MM.1S (cell line): ENCODE data around the gene IL17C.

ENCODE experiments used
- DNase-seq: peaks from one replicate; pipeline ENCODE4 v3.0.0-alpha.2; 2015
- H2AFZ ChIP-seq: fragments of 300-600 bp; sonication (generic); 2 replicates; pipeline ENCODE4 v1.6.0; 2016; ENCODE audit warnings: antibody characterized with exemption, low read length
- H3F3A ChIP-seq: fragments of 300-600 bp; sonication (generic); 2 replicates; pipeline ENCODE4 v1.6.1; 2016; ENCODE audit warnings: mild to moderate bottlenecking, antibody characterized with exemption, low read length, moderate library complexity, mixed read lengths; ENCODE audit not compliant: insufficient read depth
- H3K27ac ChIP-seq: fragments of 300-600 bp; sonication (generic); 2 replicates; pipeline ENCODE4 v1.5.1; 2016; ENCODE audit warnings: mild to moderate bottlenecking, low read length
- H3K27me3 ChIP-seq: fragments of 300-600 bp; sonication (generic); replicated peaks from 2 replicates; pipeline ENCODE4 v1.6.0; 2016; ENCODE audit warnings: low read length; ENCODE audit not compliant: insufficient read depth
- H3K36me3 ChIP-seq: fragments of 300-600 bp; sonication (generic); replicated peaks from 2 replicates; pipeline ENCODE4 v1.6.1; 2016; ENCODE audit warnings: mild to moderate bottlenecking, low read length, mixed read lengths; ENCODE audit not compliant: insufficient read depth
- H3K4me1 ChIP-seq: fragments of 300-600 bp; sonication (generic); 2 replicates; pipeline ENCODE4 v1.6.1; 2016; ENCODE audit warnings: low read length, mixed read lengths
- H3K4me2 ChIP-seq: fragments of 300-600 bp; sonication (generic); 2 replicates; pipeline ENCODE4 v1.6.0; 2016; ENCODE audit warnings: low read depth, low read length
- H3K4me3 ChIP-seq: fragments of 300-600 bp; sonication (generic); 2 replicates; pipeline ENCODE4 v1.5.1; 2016; ENCODE audit warnings: low read length, mixed read lengths
- H3K79me2 ChIP-seq: fragments of 300-600 bp; sonication (generic); 2 replicates; pipeline ENCODE4 v1.6.1; 2016; ENCODE audit warnings: mixed run types, low read length, mixed read lengths
- H3K9ac ChIP-seq: fragments of 300-600 bp; sonication (generic); 2 replicates; pipeline ENCODE4 v1.6.1; 2016; ENCODE audit warnings: low read length, mixed read lengths
- H3K9me2 ChIP-seq: fragments of 300-600 bp; sonication (generic); replicated peaks from 2 replicates; pipeline ENCODE4 v1.6.1; 2016; ENCODE audit warnings: mild to moderate bottlenecking, low read length, mixed read lengths; ENCODE audit not compliant: insufficient read depth
- H3K9me3 ChIP-seq: fragments of 300-600 bp; sonication (generic); replicated peaks from 2 replicates; pipeline ENCODE4 v1.6.1; 2016; ENCODE audit warnings: mild to moderate bottlenecking, low read length, mixed read lengths; ENCODE audit not compliant: insufficient read depth
- H4K20me1 ChIP-seq: fragments of 300-600 bp; sonication (generic); 2 replicates; pipeline ENCODE4 v1.6.1; 2016; ENCODE audit warnings: mild to moderate bottlenecking, low read length, moderate library complexity, mixed read lengths; ENCODE audit not compliant: insufficient read depth
- EZH2 ChIP-seq: fragments of 300-600 bp; sonication (generic); optimal IDR thresholded peaks from 2 replicates; pipeline ENCODE3; 2017; ENCODE audit warnings: low read depth, mild to moderate bottlenecking, antibody characterized with exemption, low read length, mixed read lengths
- EZH2phosphoT487 ChIP-seq: fragments of 300-600 bp; sonication (generic); IDR thresholded peaks from 2 replicates; pipeline ENCODE4 v1.6.1; 2018; ENCODE audit warnings: antibody characterized with exemption, low read length
- TF ChIP-seq, protein P1 (sequence below): fragments of 300-600 bp; sonication (generic); IDR thresholded peaks from 2 replicates; pipeline ENCODE4 v1.5.1; 2016; ENCODE audit warnings: antibody characterized with exemption, low read length, mixed read lengths

IL17C gene

DNA sequence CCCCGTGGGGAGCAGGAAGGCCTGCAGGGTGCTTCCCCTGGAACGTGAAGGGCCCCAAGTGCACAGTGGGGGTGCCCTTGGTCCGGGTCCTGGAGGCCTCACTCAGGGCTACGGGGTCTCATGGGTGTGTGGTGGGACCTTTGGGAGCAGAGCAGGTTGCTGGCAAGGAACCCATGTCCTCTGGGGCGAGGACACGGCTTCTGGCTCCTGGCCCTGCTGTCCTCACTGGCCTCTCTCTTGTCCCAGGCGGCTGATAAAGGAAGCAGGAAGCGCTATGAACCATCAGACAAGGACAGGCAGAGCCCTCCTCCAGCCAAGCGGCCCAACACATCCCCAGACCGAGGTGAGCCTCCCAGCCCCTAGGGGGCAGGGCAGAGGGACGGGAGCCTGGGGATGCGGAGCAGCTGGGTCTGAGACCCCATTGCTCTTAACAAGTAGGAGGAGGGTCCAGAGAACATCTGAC lies 9.8 kb upstream of the IL17C start:
- H3K36me3 ChIP-seq: no peaks in the 10 kb centered on the region
- no peak overlapping the region for H2AFZ ChIP-seq
- H3F3A ChIP-seq: peaks cover 5% of the 10 kb centered on the region; the same call in 1 of the 2 replicates
- no peak overlapping the region for H3K27ac ChIP-seq
- no peaks in the 10 kb centered on the region for H4K20me1 ChIP-seq
- no peaks in the 10 kb centered on the region for H3K79me2 ChIP-seq
- H3K4me1 ChIP-seq: 0 out of 2 replicates have a peak, but pooled peaks cover 3% of the 10 kb centered on the region
- no peak overlapping the region for H3K4me3 ChIP-seq
- no peaks in the 10 kb centered on the region for H3K9me2 ChIP-seq
- no peak for DNase-seq
- H3K9me3 ChIP-seq: no peaks in the 10 kb centered on the region
- H3K4me2 ChIP-seq: no peak overlapping the region
- no peaks in the 10 kb centered on the region for H3K27me3 ChIP-seq
- TF ChIP-seq EZH2phosphoT487 (no peak), EZH2 (no peak)
- TF ChIP-seq, protein P1, sequence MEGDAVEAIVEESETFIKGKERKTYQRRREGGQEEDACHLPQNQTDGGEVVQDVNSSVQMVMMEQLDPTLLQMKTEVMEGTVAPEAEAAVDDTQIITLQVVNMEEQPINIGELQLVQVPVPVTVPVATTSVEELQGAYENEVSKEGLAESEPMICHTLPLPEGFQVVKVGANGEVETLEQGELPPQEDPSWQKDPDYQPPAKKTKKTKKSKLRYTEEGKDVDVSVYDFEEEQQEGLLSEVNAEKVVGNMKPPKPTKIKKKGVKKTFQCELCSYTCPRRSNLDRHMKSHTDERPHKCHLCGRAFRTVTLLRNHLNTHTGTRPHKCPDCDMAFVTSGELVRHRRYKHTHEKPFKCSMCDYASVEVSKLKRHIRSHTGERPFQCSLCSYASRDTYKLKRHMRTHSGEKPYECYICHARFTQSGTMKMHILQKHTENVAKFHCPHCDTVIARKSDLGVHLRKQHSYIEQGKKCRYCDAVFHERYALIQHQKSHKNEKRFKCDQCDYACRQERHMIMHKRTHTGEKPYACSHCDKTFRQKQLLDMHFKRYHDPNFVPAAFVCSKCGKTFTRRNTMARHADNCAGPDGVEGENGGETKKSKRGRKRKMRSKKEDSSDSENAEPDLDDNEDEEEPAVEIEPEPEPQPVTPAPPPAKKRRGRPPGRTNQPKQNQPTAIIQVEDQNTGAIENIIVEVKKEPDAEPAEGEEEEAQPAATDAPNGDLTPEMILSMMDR: peak; percentile 9; the same call in 1 of the 2 replicates
- H3K9ac ChIP-seq: no peak overlapping the region

DNA sequence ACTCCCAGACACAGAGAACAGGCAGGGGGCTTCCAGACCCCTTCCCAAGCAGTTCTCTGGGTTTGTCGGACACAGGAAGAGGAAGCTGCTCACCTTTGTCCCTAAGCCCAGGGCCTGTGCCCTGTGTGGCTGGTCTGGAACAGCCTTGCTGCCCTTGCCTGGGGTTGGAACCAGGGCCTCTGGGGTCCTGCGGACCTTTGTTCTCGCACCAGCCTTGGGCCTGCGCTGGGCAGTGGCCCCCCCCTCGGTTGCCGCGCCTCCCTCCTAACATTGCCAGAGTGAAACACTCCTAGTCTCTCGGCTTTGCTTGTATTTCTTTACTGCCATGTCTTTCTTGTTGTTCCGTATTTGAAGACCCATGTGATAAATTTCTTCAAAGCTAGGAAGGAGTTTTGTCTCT lies 8.5 kb upstream of the IL17C start:
- H3F3A ChIP-seq: peaks cover 8% of the 10 kb centered on the region; the same call in 1 of the 2 replicates
- no peak for TF ChIP-seq EZH2
- TF ChIP-seq, protein P1: no peak
- H3K27ac ChIP-seq: no peak overlapping the region
- H3K4me1 ChIP-seq: 0 out of 2 replicates have a peak, but pooled peaks cover 3% of the 10 kb centered on the region
- no peak overlapping the region for H3K4me3 ChIP-seq
- H4K20me1 ChIP-seq: no peaks in the 10 kb centered on the region
- no peak overlapping the region for H3K4me2 ChIP-seq
- no peaks in the 10 kb centered on the region for H3K79me2 ChIP-seq
- H3K36me3 ChIP-seq: no peaks in the 10 kb centered on the region
- no peaks in the 10 kb centered on the region for H3K9me3 ChIP-seq
- H3K9me2 ChIP-seq: no peaks in the 10 kb centered on the region
- H2AFZ ChIP-seq: no peak overlapping the region
- H3K27me3 ChIP-seq: no peaks in the 10 kb centered on the region
- DNase-seq: no peak
- H3K9ac ChIP-seq: no peak overlapping the region

DNA sequence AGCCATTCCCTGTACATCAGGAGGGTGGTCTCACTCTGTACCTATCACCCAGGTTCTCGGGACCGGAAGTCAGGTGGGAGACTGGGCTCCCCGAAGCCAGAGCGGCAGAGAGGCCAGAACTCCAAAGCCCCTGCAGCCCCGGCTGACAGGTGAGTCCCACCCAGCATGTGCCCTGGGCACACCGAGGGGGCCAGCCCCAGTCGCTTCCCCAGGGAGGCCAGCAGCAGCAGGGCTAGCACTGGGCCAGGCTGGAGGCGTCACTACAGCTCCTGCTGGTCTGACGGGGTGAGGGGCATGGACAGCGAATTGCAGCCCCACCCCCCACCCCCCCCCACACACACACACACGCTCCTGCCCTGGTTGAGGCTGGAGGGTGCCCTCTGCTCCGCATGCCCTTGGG lies 7.9 kb upstream of the IL17C start:
- peaks cover 6% of the 10 kb centered on the region; the same call in 1 of the 2 replicates for H3K4me1 ChIP-seq
- H3K27ac ChIP-seq: no peak overlapping the region
- TF ChIP-seq, protein P1: no peak
- no peak for TF ChIP-seq EZH2phosphoT487
- no peak for TF ChIP-seq EZH2
- H4K20me1 ChIP-seq: no peaks in the 10 kb centered on the region
- peaks cover 8% of the 10 kb centered on the region; the same call in 1 of the 2 replicates for H3F3A ChIP-seq
- no peaks in the 10 kb centered on the region for H3K36me3 ChIP-seq
- no peaks in the 10 kb centered on the region for H3K79me2 ChIP-seq
- H3K9me2 ChIP-seq: no peaks in the 10 kb centered on the region
- no peaks in the 10 kb centered on the region for H3K27me3 ChIP-seq
- no peak overlapping the region for H3K4me2 ChIP-seq
- no peak overlapping the region for H3K9ac ChIP-seq
- DNase-seq: no peak
- no peaks in the 10 kb centered on the region for H3K9me3 ChIP-seq
- no peak overlapping the region for H3K4me3 ChIP-seq
- no peak overlapping the region for H2AFZ ChIP-seq
